RWPE2 (cell line): Measurements from ENCODE around the gene IGFBP5.
A peak's percentile ranks its signal among the peaks of the same experiment; 100 is the strongest.

Experiments used
- ATAC-seq: fragments of 200-7000 bp; cut with Tn5 transposase; 3 replicates; pipeline ENCODE4 v1.9.1; 2021; ENCODE audit warnings: low read depth
- DNase-seq: peaks from one replicate; pipeline ENCODE4 v3.0.0-alpha.2; 2020; ENCODE audit warnings: low spot score
- H3K27ac ChIP-seq: fragments of 450-650 bp; 2 replicates; pipeline ENCODE4 v1.5.1; 2017; ENCODE audit warnings: mild to moderate bottlenecking; ENCODE audit not compliant: poor library complexity, severe bottlenecking
- H3K27me3 ChIP-seq: fragments of 250-450 bp; sonication (Bioruptor Pico); 2 replicates; pipeline ENCODE4 v1.5.1; 2021; ENCODE audit warnings: mild to moderate bottlenecking, moderate library complexity; ENCODE audit not compliant: insufficient read depth, poor library complexity, severe bottlenecking
- H3K36me3 ChIP-seq: fragments of 250-450 bp; sonication (Bioruptor Pico); 2 replicates; pipeline ENCODE4 v1.5.1; 2020; ENCODE audit warnings: low read depth, mild to moderate bottlenecking, moderate library complexity
- H3K4me1 ChIP-seq: fragments of 250-450 bp; sonication (Bioruptor Pico); 2 replicates; pipeline ENCODE4 v1.5.1; 2021; ENCODE audit warnings: mild to moderate bottlenecking, moderate library complexity; ENCODE audit not compliant: insufficient read depth, poor library complexity, severe bottlenecking
- H3K4me3 ChIP-seq: fragments of 250-450 bp; sonication (Bioruptor Pico); 2 replicates; pipeline ENCODE4 v1.5.1; 2021; ENCODE audit warnings: mild to moderate bottlenecking, moderate library complexity; ENCODE audit not compliant: severe bottlenecking
- H3K9me3 ChIP-seq: fragments of 250-450 bp; sonication (Bioruptor Pico); 2 replicates; pipeline ENCODE4 v1.5.1; 2021; ENCODE audit warnings: mild to moderate bottlenecking, moderate library complexity; ENCODE audit not compliant: severe bottlenecking
- TF ChIP-seq, protein P1 (sequence below): fragments of 450-650 bp; IDR thresholded peaks from one replicate; pipeline ENCODE4 v1.5.1; 2017; ENCODE audit warnings: mild to moderate bottlenecking, moderate library complexity; ENCODE audit not compliant: poor library complexity, severe bottlenecking

The IGFBP5 gene

GRCh38 chr2:216678813-216679657, 16.3 kb downstream of the IGFBP5 start:
- Histone ChIP-seq H3K36me3 (no peaks in the 10 kb centered on the region), H3K9me3 (no peaks in the 10 kb centered on the region), H3K27me3 (no peaks in the 10 kb centered on the region), H3K4me1 (peaks cover 8% of the 10 kb centered on the region), H3K4me3 (no peak overlapping the region), H3K27ac (no peak overlapping the region)
- TF ChIP-seq, protein P1, sequence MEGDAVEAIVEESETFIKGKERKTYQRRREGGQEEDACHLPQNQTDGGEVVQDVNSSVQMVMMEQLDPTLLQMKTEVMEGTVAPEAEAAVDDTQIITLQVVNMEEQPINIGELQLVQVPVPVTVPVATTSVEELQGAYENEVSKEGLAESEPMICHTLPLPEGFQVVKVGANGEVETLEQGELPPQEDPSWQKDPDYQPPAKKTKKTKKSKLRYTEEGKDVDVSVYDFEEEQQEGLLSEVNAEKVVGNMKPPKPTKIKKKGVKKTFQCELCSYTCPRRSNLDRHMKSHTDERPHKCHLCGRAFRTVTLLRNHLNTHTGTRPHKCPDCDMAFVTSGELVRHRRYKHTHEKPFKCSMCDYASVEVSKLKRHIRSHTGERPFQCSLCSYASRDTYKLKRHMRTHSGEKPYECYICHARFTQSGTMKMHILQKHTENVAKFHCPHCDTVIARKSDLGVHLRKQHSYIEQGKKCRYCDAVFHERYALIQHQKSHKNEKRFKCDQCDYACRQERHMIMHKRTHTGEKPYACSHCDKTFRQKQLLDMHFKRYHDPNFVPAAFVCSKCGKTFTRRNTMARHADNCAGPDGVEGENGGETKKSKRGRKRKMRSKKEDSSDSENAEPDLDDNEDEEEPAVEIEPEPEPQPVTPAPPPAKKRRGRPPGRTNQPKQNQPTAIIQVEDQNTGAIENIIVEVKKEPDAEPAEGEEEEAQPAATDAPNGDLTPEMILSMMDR: no peak
- ATAC-seq: no peak
- no peak for DNase-seq

DNA sequence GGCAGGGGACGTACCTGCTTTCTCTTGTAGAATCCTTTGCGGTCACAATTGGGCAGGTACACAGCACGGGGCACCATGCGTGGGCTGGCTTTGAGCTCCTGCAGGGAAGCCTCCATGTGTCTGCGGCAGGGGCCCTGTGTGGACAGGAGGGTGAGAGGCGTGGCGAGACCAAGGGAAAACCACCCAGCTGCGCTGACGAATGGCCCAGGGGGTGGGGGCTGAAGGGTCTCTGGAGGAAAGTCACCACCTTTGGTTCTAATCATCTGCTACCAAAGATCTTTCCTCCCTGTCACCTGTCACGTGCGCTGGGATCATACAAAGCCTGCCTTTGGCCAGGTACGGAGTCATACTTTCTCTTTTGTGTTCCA, 17.3 kb downstream of the IGFBP5 start:
- no peak for ATAC-seq
- no peaks in the 10 kb centered on the region for H3K27me3 ChIP-seq

DNA sequence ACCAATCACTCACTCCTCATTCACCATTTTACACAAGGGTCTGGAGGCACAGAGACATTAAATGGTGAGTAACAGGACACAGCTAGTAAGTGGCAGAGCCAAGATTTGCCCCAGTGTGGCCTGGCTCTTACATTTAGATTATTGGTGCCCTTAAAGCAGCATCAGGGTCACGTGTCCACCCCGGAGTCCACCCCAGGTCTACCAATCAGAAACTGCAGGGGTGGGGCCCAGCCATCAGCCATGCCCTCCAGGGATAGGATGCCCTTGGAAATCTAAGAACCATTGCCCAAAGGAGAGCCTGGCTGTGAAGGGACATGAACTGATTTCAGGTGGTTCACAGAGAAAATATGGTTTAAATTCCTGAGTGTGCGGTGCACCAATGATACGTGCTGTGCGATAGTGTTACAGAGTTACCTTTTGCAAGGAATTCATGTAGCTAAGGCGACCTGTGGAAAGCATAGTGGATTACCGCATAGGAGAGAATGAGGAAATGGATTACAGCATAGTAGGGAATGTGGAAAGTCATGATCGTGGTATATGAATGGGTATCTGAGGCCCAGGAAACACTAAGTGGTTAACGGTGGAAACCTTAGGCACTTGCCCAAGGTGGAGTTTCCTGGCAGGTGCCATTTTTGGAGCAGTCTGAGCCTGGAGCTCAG, 17.8 kb downstream of the IGFBP5 start:
- Histone ChIP-seq H3K27me3 (no peaks in the 10 kb centered on the region), H3K36me3 (no peaks in the 10 kb centered on the region), H3K27ac (no peak overlapping the region), H3K4me1 (peaks cover 7% of the 10 kb centered on the region), H3K4me3 (no peak overlapping the region), H3K9me3 (no peaks in the 10 kb centered on the region)
- TF ChIP-seq, protein P1: no peak
- ATAC-seq (0 out of 3 replicates have a peak, but pooled peaks have one; percentile 3), DNase-seq (no peak)

More for the DNA sequence above, 17.3 kb downstream of the IGFBP5 start:
- TF ChIP-seq, protein P1: no peak
- Histone ChIP-seq H3K4me1 (peaks cover 7% of the 10 kb centered on the region), H3K27ac (no peak overlapping the region), H3K36me3 (no peaks in the 10 kb centered on the region), H3K9me3 (no peaks in the 10 kb centered on the region), H3K4me3 (no peak overlapping the region)
- DNase-seq: no peak

DNA sequence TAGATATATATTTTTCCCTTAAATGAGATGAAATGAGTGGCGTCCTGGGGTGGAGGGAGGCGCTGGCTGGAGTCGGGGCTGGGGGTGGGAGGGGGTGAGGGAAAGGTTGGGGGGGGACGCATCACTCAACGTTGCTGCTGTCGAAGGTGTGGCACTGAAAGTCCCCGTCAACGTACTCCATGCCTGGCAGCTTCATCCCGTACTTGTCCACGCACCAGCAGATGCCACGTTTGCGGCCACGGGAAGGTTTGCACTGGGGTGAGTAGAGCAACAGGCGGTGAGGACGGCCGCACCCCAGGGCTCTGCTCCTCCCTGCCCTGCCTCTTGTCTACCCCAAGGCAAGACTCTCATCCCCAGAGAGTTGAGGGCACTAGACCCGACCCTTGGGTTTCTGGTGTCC, 18.7 kb downstream of the IGFBP5 start:
- DNase-seq (no peak), ATAC-seq (no peak)

More for the DNA sequence above, 18.7 kb downstream of the IGFBP5 start:
- H3K4me1 ChIP-seq: peaks cover 2% of the 10 kb centered on the region
- H3K9me3 ChIP-seq: no peaks in the 10 kb centered on the region
- H3K27me3 ChIP-seq: no peaks in the 10 kb centered on the region
- TF ChIP-seq, protein P1: no peak
- no peaks in the 10 kb centered on the region for H3K36me3 ChIP-seq
- H3K27ac ChIP-seq: no peak overlapping the region
- H3K4me3 ChIP-seq: no peak overlapping the region
